ENCODE measurements around the gene SHISA9.

The SHISA9 gene

GRCh38 chr16:13148836-13149235 is 247.4 kb downstream of the SHISA9 start:
- no peak for DNase-seq (ENCODE audit: low read depth)
- no peak overlapping the region for H3K4me3 ChIP-seq (ENCODE audit: low read length)
- no peak for TF ChIP-seq CTCF (IDR thresholded peaks at IDR 0.05; ENCODE audit: insufficient read depth, low read depth, low read length, missing control alignments)

- peak; percentile 14 for DNase-seq (ENCODE audit: low read depth)
- no peak overlapping the region for H3K4me3 ChIP-seq (ENCODE audit: low read length)
- no peak for TF ChIP-seq CTCF (IDR thresholded peaks at IDR 0.05; ENCODE audit: insufficient read depth, low read depth, low read length, missing control alignments)
These were observed 248.9 kb downstream of the SHISA9 start for GRCh38 chr16:13150181-13150885.

GRCh38 chr16:13153696-13154095 is 252.3 kb downstream of the SHISA9 start:
- no peak for DNase-seq (ENCODE audit: low read depth)
- TF ChIP-seq CTCF (IDR thresholded peaks at IDR 0.05; ENCODE audit: insufficient read depth, low read depth, low read length, missing control alignments) = no peak

GRCh38 chr16:13154799-13155198 is 253.4 kb downstream of the SHISA9 start:
- no peak for TF ChIP-seq CTCF (IDR thresholded peaks at IDR 0.05; ENCODE audit: insufficient read depth, low read depth, low read length, missing control alignments)
- no peak for DNase-seq (ENCODE audit: low read depth)
- H3K4me3 ChIP-seq (ENCODE audit: low read length) = no peak overlapping the region

More at GRCh38 chr16:13153696-13154095, 252.3 kb downstream of the SHISA9 start:
- H3K4me3 ChIP-seq (ENCODE audit: low read length) = no peak overlapping the region

GRCh38 chr16:13155377-13155776 is 254.0 kb downstream of the SHISA9 start:
- DNase-seq (ENCODE audit: low read depth) = no peak
- H3K4me3 ChIP-seq (ENCODE audit: low read length) = no peak overlapping the region
- no peak for TF ChIP-seq CTCF (IDR thresholded peaks at IDR 0.05; ENCODE audit: insufficient read depth, low read depth, low read length, missing control alignments)

- no peak overlapping the region for H3K4me3 ChIP-seq (ENCODE audit: low read length)
- no peak for DNase-seq (ENCODE audit: low read depth)
- no peak for TF ChIP-seq CTCF (IDR thresholded peaks at IDR 0.05; ENCODE audit: insufficient read depth, low read depth, low read length, missing control alignments)
These were observed 254.4 kb downstream of the SHISA9 start for GRCh38 chr16:13155780-13156179.

- TF ChIP-seq CTCF (IDR thresholded peaks at IDR 0.05; ENCODE audit: insufficient read depth, low read depth, low read length, missing control alignments) = no peak
- no peak overlapping the region for H3K4me3 ChIP-seq (ENCODE audit: low read length)
- DNase-seq (ENCODE audit: low read depth) = no peak
These were observed 255.7 kb downstream of the SHISA9 start for GRCh38 chr16:13157082-13157481.

Data from epithelial cell of esophagus (primary cell).